Right lobe of liver (tissue), 6 donors: ENCODE measurements around the gene SDC4. TPM values are rescaled to one million over a fixed set of nuclear protein-coding genes. Genes with fewer than 3 reads are reported as not detected.

Source experiments
- ATAC-seq, 4 donors: fragments of 200-7000 bp; cut with Tn5 transposase; one replicate each; pipeline ENCODE4 v1.9.1; 2020; ENCODE audit warnings: mild to moderate bottlenecking in 4 of 4, moderate library complexity in 4 of 4
- DNase-seq, 3 donors: peaks; one replicate each; pipeline ENCODE4 v3.0.0-alpha.2; 2020
- H3K27ac ChIP-seq, 3 donors: fragments of 200-600 bp; one replicate each; pipeline ENCODE4 v1.8.0; 2022
- H3K27me3 ChIP-seq, 2 donors: fragments of 200-600 bp; one replicate each; pipeline ENCODE4 v1.8.0; 2022
- H3K36me3 ChIP-seq, 4 donors: fragments of 200-600 bp; sonication (generic) in 1 of 4; one replicate each; pipeline versions ENCODE4 v1.5.1 to v1.8.0; 2017 to 2022; ENCODE audit warnings: control low read depth in 1 of 4
- H3K4me1 ChIP-seq, 4 donors: fragments of 200-600 bp; sonication (generic) in 1 of 4; one replicate each; pipeline versions ENCODE4 v1.5.1 to v1.8.0; 2017 to 2022; ENCODE audit warnings: control low read depth in 1 of 4
- H3K4me3 ChIP-seq, 3 donors: fragments of 200-600 bp; one replicate each; pipeline ENCODE4 v1.8.0; 2022
- H3K9me3 ChIP-seq, 4 donors: fragments of 200-600 bp; sonication (generic) in 1 of 4; one replicate each; pipeline versions ENCODE4 v1.5.1 to v1.8.0; 2017 to 2022; ENCODE audit warnings: control low read depth in 1 of 4
- POLR2A ChIP-seq: fragments of 450-650 bp; IDR thresholded peaks from one replicate; pipeline ENCODE4 v1.6.1; 2017; ENCODE audit warnings: antibody characterized with exemption, mild to moderate bottlenecking
- WGBS: methylation state at CpG from one replicate; pipeline ENCODE4 v1.1.6; 2018; ENCODE audit warnings: low coverage, low lambda C conversion rate; ENCODE audit not compliant: insufficient coverage; ENCODE audit errors: missing lambda C conversion rate; 5-methylcytosine and 5-hydroxymethylcytosine counted together
- intact Hi-C, 2 donors: fragments of 100-400 bp; cut with DNase I; formaldehyde crosslinking; loops; one replicate each; pipeline versions ENCODE4 v1.11.2 to v1.14.1; 2022
- total RNA-seq, 6 experiments: library from RNA; depleted of rRNA in 2 of 6; stranded (reverse); fragments of >200 nt in 2 of 6; fragmentation: NEBNext Ultra II Directional in 3 of 6; extraction: Animal tissue kit (Norgen Biotek cat#: 25700) in 3 of 6; gene quantifications; one replicate each; pipeline versions ENCODE4 v1.1.0 to v1.2.4, GENCODE V29; 2016 to 2023
- TF ChIP-seq, protein P1 (sequence below), 4 donors: fragments of 200-600 bp in 3 of 4; fragments of 450-650 bp in 1 of 4; IDR thresholded peaks; one replicate each; pipeline versions ENCODE4 v1.5.1 to v1.8.0; 2016 to 2022; ENCODE audit warnings: antibody characterized with exemption in 4 of 4, mild to moderate bottlenecking in 2 of 4
- donor health status: DM: no; HTN: yes; CAD: no.
- donor health status: DM: no; HTN: no; CAD: no.
- donor health status: DM: no; HTN: no; CAD: no.
- donor health status: DM: no; HTN: yes; CAD: no.
- donor health status: DM: no; HTN: yes; CAD: no.

The SDC4 gene
- total RNA-seq, 6 experiments from 2014 or later = 84.3 to 373 (median 116) TPM

DNA sequence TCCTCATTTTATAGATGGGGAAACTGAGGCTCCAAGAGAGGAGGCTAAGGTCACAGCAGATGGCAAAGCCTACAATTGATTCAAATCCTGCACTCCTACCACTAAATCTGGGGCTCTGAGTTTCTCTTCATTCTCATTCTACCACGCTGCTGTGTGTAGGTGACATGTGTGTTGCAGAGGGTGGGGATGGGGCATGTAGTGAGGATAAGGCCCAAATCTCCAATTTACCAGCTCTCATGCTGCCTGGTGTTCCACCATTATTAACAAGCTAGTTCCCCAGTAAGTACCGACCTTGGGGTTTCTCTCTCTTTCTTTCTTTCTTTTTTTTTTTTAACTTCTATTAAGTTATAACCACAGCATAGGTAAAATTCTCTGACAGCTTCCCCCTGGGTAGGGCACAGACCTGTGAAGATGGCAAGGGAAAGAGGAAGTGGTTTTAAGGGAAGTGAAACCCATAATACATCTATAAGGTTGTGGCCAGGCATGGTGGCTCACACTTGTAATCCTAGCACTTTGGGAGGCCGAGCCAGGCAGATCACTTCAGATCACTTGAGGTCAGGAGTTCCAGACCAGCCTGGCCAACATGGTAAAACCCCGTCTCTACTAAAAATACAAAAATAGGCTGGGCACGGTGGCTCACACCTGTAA is 27.2 kb downstream of the SDC4 start:
- intact Hi-C loops = no loop called here
- DNase-seq (no peak), ATAC-seq (no peak)
- Histone ChIP-seq H3K4me3 (no peak overlapping the region), H3K9me3 (no peaks in the 10 kb centered on the region), H3K36me3 (peaks cover 0 to 11% (median 4%) of the 10 kb centered on the region in 4 donors), H3K27me3 (no peaks in the 10 kb centered on the region), H3K27ac (no peak overlapping the region), H3K4me1 (no peaks in the 10 kb centered on the region)
- 73% methylated on average over 4 of the region's 5 CpGs for WGBS
- TF ChIP-seq, protein P1, sequence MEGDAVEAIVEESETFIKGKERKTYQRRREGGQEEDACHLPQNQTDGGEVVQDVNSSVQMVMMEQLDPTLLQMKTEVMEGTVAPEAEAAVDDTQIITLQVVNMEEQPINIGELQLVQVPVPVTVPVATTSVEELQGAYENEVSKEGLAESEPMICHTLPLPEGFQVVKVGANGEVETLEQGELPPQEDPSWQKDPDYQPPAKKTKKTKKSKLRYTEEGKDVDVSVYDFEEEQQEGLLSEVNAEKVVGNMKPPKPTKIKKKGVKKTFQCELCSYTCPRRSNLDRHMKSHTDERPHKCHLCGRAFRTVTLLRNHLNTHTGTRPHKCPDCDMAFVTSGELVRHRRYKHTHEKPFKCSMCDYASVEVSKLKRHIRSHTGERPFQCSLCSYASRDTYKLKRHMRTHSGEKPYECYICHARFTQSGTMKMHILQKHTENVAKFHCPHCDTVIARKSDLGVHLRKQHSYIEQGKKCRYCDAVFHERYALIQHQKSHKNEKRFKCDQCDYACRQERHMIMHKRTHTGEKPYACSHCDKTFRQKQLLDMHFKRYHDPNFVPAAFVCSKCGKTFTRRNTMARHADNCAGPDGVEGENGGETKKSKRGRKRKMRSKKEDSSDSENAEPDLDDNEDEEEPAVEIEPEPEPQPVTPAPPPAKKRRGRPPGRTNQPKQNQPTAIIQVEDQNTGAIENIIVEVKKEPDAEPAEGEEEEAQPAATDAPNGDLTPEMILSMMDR (IDR thresholded peaks at IDR 0.05) = no peak
- no peak for TF ChIP-seq POLR2A

DNA sequence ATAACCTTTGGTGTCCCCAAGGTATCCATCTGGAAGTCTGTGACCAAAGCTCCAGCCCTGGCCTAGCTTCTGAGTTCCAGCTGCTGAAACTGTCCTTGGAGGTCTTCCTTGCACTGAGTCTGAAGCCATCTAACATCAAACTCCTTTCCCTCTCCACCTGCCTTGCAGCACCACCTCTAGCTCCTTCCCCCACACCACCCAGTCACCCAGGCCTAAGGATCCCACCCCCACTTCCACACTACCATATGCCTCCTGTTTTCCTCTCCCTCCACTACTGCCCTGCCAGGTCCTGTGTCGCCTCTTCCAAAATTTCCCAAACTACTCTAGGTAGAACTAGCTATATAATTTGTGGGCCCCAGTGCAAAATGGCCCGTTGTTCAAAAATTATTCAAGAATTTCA is 29.3 kb downstream of the SDC4 start:
- no peak for ATAC-seq
- Histone ChIP-seq H3K36me3 (no peaks in the 10 kb centered on the region), H3K4me1 (no peaks in the 10 kb centered on the region), H3K27ac (no peak overlapping the region), H3K4me3 (no peak overlapping the region), H3K27me3 (no peaks in the 10 kb centered on the region), H3K9me3 (no peaks in the 10 kb centered on the region)
- intact Hi-C loops = loop anchor here (5.0 to 10.0 kb wide), 3 partner anchors 118 to 456 kb away; no protein-coding TSS in a partner anchor
- TF ChIP-seq, protein P1 (IDR thresholded peaks at IDR 0.05) = no peak
- no peak for TF ChIP-seq POLR2A
- DNase-seq = no peak
- WGBS = 60% methylated on average over 2 of the region's 2 CpGs

DNA sequence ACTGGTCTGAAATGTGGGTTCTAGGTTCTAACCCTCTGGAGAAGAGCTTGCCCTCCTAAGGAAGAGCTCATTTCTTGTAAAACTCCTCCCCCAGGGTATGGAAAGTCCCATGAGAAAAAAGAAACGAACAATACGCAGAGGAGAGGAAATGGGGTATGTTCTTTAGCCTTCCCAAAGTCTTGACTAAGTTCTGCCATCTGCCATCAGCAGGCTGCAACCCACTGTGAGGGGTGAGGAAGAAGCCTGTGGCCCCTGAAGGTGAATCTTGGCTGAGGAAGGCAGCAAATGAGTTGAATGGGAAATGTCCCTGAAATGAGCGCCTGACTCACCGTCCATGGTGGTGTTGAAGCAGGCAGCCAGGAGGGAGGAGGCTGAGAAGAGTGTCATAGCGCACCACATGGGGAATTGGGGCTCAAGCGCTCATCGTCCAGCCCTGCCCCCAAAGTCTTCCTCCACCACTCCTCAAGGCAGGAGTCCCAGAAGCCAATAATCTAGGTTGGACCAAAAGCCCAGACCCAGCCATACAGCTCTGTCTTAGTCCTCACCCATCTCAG is 29.8 kb downstream of the SDC4 start:
- Histone ChIP-seq H3K36me3 (no peaks in the 10 kb centered on the region), H3K4me3 (no peak overlapping the region), H3K27ac (no peak overlapping the region), H3K4me1 (no peaks in the 10 kb centered on the region), H3K27me3 (no peaks in the 10 kb centered on the region), H3K9me3 (no peaks in the 10 kb centered on the region)
- no peak for ATAC-seq
- no peak for DNase-seq
- intact Hi-C loops = loop anchor here (5.0 to 10.0 kb wide), 3 partner anchors 119 to 456 kb away; no protein-coding TSS in a partner anchor
- TF ChIP-seq POLR2A = no peak
- TF ChIP-seq, protein P1 (IDR thresholded peaks at IDR 0.05) = no peak
- 65% methylated on average over 2 of the region's 7 CpGs for WGBS

DNA sequence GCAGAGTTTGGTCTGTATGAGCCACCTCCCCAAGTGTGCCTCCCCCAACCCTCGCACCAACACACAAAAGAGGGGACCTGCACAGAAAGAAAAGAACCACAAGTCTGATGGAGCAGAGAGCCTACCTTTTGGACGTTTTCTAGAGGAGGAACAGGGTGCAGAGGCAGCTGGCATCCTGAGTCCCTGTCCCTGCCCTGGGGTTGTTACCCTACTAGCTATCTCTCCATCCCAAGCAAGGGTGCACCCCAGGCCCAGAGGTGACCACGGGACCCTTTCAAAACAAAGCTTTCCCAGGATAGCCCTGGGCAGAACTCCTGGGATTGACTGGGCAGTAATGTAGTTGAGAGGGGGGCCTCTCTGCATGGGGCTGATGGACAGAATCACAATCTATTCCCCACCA is 30.4 kb downstream of the SDC4 start:
- no peak for TF ChIP-seq POLR2A
- TF ChIP-seq, protein P1 (IDR thresholded peaks at IDR 0.05) = no peak
- ATAC-seq (no peak), DNase-seq (no peak)
- H3K4me3 ChIP-seq = no peak overlapping the region
- WGBS = no CpG with 5 or more reads among the region's 3 CpGs
- intact Hi-C loops = loop anchor here (5.0 to 10.0 kb wide), 3 partner anchors 119 to 457 kb away; no protein-coding TSS in a partner anchor
- H3K4me1 ChIP-seq = no peaks in the 10 kb centered on the region
- no peaks in the 10 kb centered on the region for H3K36me3 ChIP-seq
- no peaks in the 10 kb centered on the region for H3K27me3 ChIP-seq
- no peaks in the 10 kb centered on the region for H3K9me3 ChIP-seq
- H3K27ac ChIP-seq = no peak overlapping the region
